ENCODE data around the gene FAM217A.

GRCh38 chr6:4105980-4106536 is 27.1 kb upstream of the FAM217A start:
- TF ChIP-seq CTCF (IDR thresholded peaks at IDR 0.05; ENCODE audit: control extremely low read depth in 1 of 3, insufficient read depth in 1 of 3, low read depth in 1 of 3, low read length in 3 of 3) (no peak), JUND (IDR thresholded peaks at IDR 0.05; ENCODE audit: low read length) (no peak), SP1 (IDR thresholded peaks at IDR 0.05; ENCODE audit: low read depth, low read length) (no peak), POLR2A (IDR thresholded peaks at IDR 0.05; ENCODE audit: control extremely low read depth in 1 of 2, low read depth in 2 of 2, low read length in 2 of 2) (no peak), SUZ12 (IDR thresholded peaks at IDR 0.05; ENCODE audit: low read length) (no peak), USF2 (IDR thresholded peaks at IDR 0.05; ENCODE audit: low read length) (no peak), JUN (IDR thresholded peaks at IDR 0.05; ENCODE audit: low read depth, low read length) (no peak), SRF (IDR thresholded peaks at IDR 0.05; ENCODE audit: low read depth, low read length) (no peak), MAFK (IDR thresholded peaks at IDR 0.05; ENCODE audit: low read depth, low read length) (no peak), RFX5 (IDR thresholded peaks at IDR 0.05; ENCODE audit: borderline replicate concordance, low read depth, low read length) (no peak), FOSL1 (IDR thresholded peaks at IDR 0.05; ENCODE audit: insufficient read depth, low read depth, low read length) (no peak), EP300 (IDR thresholded peaks at IDR 0.05; ENCODE audit: borderline replicate concordance in 1 of 2, low read depth in 2 of 2, low read length in 2 of 2) (no peak), KDM5A (IDR thresholded peaks at IDR 0.05; ENCODE audit: low read length) (no peak)

Measured in H1 (cell line).